HG03135 (cell line): Measurements from ENCODE around the gene PIP4K2A.

Experiments used
- ATAC-seq: cut with Tn5 transposase; IDR thresholded peaks from one replicate; pipeline ENCODE4 v1.9.1; 2021; ENCODE audit warnings: mild to moderate bottlenecking, moderate library complexity; ENCODE audit not compliant: unreplicated experiment

PIP4K2A gene

DNA sequence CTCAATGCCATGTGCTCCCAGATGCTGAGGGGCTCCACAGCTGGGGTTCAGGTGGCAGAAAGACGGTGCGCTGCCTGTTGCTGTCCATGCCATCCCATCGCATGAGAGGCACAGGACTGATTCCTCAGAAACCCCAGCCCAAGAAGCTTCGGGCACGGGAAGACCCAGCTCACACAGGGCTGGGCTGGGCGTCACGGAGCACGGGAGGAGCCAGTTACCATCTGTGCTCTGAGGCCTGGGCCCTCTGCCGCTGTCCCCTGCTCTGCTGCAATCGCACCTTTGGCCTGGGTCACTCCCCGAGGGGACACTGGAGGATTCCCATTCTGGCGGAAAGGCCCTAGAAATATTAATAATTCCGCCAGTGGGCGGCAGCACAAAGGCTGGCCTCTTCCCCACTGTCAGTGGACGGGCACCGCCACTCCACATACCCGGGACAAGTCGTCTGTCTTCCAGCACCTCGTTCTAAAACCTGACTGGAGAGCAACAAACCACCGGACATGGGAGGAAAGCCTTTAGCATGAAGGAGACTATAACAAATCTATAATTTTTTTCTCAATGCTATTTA, 92.1 kb downstream of the PIP4K2A start:
- no peak for ATAC-seq

DNA sequence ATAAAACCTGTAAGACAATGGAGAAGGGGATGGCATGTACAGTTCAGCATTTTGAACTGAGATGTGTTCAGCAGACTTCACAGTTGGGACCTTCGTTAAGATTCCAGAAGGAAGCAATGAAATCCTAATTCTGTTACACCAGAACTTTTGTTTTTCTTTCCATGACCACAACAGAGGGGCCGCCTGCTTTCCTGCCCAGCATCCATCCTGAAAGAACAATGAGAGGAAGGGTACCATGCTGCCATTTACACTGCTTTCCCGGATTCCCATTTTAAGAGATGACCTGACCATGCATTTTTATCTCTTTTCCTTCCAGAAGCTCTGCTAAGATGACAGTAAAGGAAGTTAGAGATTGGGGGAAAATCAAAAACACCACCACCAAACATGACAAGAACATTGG, 92.7 kb downstream of the PIP4K2A start:
- ATAC-seq = no peak

DNA sequence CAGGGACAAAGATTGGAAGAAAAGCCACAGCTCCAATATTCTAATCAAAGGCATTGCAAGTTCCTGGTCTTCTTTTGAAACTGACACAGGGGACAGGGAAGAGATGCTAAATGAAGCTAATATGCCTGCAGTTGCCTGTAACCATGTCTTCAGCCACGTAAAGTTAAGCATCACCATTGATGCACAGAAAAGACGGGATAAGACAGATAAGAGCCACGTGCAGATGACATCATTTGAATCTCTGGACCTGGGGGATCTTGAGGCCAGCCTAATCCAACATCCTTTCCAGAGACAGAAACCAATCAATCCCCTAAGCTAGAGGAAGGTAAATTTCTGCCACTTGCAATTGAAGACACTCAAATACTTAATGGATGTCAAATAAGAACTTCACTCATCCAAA, 93.4 kb downstream of the PIP4K2A start:
- no peak for ATAC-seq

DNA sequence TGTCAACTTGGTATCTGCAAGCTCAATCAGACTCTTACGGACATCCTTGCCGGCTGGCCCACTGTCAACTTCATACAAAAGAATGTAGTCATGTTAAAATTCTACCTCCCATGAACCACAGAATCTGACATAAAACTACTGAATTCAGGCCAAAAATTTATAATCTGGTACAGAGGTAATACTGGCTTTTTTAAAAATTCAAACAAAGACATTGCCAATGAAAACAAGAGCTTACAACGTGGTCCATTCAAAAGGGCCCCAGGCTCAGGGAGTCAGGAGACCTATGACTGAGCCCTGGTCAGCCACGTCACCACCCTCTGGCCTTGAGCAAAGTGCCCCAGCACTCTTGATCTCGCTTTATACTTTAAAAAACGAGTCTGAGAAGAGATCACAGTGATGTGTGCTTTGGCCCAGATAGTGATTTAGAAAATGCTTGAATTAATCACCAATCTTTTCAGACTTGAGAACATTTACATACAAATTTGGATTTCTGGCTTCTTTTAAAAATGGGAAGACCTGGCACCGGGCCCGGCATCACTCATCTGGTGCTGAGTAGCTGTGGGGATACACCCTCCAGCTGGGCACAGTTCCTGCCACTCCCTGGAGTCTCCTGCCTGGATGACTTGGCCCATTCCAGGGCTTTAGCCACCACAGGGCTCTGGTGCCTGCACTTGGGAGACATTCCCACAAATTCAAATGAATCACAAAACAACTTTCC, 94.1 kb downstream of the PIP4K2A start:
- ATAC-seq = no peak

DNA sequence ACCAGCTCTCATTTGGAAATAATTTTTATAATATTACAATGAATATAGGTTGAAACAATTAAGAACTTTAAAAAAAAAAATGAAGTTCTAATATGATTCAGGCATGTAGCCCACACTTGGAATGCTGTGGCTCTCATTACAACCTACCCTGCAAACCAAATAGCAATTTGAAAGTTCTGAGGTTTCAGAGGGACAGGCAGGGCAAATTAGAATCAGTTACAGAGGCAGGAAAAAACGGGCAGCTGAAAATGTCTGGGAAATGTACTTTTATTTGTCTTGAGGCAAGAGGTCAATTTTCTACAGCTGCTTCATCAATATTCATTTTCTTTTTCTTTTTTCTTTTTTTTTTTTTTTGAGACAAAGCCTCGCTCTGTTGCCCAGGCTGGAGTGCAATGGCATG, 95.3 kb downstream of the PIP4K2A start:
- no peak for ATAC-seq

DNA sequence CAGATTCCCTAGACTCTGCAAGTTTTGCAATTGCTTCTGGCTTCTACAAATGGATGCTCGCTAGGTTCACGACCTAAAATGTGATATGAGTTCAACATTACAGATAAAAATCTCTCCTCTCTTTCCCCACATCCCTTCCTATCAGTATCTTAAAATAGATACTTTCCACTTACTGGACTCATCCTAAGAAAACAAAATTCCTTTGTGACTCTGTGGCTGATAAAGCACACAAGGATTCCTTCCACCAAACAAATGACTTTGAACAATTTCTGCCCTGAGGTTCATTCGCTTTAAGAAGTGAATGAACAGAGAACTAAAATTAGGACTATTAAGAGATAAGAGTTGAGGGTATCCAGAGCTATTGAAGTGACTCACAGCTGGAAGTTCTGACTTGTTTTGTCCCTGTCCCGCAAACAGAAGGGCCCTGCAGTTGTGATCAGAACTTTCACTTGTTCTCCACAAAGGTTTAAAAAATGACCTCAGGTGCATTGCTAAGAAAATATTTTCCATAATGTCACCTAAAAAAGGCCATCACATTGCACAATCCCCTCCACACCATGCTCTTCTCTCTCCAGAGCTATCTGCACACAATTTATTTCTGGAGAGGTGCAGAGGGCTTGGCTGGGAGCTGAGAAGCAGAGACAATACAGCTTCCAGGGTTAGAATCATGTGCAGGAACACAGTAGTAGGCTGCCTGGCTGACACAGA, 96.1 kb downstream of the PIP4K2A start:
- no peak for ATAC-seq

DNA sequence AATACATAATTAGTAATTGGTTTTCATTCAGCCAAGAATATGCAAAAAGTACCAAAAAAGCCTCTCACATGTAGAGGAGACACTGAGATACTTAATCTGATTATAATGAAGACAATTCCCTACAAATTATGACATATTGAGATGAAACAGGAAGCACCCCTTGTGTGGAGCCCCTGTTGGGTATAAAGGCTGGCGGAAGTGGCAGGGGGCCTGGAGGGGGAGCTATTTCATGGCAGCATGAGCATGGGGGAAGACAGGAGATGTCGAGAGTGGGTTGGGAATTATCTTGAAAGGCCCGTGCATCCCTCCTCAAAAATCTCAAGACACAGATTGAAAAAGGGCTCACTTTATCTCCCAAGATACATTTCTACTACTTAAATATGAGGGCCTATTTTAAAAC, 96.9 kb downstream of the PIP4K2A start:
- ATAC-seq = no peak

DNA sequence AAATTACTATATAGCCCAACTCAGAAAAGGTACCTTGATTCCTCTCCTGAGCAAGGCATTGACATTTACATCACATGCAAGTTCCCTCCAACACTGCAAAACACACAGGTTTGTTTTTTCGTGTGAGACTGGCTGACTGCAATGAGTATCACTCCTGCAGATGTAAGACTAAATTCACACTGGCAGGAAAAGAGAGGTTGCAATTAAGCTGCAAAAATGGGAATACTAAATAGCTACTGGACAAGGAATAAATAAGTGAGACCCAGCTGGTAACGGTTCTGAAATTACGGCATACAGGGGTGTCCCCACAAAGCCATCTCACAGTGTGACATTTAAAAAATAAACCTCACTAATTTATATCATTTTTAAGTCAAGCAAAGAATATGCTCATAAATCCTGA, 97.3 kb downstream of the PIP4K2A start:
- ATAC-seq = no peak

DNA sequence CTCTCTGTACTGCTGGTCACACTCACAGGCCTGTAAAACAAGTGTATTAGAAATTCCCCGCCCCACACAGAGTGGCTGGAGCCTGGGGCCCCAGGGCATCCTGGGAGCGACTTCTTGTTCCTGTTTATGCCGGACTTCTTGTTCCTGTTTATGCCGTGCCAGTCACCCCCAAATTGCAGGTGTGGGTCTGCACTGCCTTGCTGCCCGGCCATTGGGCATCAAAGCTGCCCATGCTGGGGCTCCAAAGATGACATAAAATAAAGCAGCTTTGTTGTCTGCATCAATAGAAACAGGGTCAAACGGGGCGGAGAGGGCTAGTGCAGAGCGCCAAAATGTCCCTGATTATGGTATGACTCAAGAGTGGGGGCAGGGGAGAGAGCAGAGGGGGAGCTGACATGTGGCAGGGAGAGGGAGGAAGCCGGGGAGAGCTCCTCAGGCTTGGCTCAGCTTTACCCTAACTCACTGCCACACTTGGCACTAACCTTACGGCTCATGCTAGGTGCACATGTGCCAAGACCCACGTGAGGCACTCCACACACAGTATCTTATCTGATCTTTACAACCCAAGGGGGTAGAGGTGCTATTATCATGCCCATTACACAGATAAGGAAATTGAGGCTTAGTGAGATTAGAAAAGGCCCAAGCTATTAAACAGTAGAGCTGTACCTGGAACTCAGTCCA, 98.4 kb downstream of the PIP4K2A start:
- ATAC-seq = peak; percentile 53

DNA sequence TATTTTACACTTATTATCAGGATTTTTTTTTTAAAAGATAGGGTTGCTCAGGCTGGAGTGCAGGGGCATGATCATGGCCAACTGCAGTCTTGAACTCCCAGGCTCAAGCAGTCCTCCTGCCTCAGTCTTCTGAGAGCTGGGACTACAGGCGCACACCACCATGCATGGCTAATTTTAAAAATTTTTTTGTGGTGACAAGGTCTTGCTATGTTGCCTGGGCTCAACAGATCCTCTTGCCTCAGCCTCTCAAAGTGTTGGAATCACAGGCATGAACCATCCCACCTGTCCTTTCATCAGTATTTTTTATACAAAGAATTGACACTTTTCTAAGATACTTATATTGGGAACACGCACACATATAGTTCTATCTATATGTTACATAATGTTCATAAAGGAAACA, 99.3 kb downstream of the PIP4K2A start:
- ATAC-seq = no peak

DNA sequence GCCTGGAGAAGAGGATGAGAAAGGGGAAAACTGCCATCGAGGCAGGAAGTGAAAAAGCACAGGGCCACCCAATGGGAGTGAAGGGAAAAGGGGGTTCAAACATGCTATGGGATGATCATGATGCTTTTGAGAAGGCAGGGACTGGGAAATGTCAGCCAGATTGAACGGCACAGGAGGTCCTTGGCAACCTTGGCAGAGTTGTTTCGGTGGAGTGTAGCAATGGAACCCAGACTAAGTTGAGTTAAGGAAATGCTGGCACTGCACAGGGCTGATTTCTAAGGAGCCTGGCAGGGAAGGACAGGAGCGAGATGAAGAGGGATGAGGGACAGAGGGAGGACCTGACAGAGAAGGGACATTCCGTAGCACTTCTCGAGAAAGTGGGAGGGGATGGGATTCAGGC, 101.4 kb downstream of the PIP4K2A start:
- ATAC-seq = no peak

DNA sequence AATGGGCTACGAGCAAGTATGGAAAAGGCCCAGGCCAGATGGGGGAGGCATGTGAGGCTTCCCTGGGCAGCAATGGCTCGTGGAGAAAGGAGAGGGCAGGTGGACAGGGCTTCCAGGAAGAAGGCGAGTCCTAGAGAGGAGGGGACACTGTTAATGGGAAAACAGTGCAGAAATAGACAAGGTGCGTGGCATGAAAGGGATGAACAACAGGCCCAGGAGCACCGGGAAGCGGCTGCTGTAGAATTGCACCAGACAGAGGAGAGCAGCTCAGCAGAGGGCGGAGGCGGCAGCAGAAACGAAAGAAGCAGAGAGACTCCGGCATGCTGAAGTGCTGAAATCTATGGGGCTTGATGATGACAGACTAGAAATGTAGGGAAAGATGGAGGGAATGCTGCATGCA, 102.1 kb downstream of the PIP4K2A start:
- ATAC-seq = no peak

DNA sequence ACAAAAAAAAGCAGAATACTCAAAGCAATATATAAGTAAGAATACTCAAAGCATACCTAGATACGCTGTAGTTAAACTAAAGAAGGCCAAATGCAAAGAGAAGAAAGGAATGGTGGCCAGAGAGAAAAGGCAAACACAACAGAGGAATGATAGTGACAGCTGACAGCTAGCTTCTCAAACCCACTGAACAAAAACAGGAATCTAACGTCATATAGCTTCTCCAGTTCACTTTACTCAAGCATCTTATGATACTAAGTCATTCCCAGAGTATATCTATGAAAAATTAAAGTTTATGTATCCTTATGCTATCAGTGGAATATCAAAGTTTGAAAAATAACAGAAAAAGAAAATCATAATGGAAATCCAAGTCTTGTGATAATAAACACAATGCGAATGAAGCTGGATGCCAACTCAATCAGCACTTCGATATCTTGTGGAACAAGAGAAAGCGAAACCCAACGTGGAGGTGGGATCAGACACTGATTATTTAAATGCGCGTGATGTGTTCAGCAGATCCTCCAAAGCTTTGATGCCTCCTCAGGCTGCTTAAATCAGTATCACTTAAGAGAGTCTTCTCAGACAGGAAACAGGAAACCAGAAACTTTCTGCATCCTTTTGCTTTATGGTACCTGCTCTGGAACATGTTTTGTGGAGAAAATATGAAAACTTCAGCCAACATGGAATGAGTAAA, 102.8 kb downstream of the PIP4K2A start:
- peak; percentile 53 for ATAC-seq

DNA sequence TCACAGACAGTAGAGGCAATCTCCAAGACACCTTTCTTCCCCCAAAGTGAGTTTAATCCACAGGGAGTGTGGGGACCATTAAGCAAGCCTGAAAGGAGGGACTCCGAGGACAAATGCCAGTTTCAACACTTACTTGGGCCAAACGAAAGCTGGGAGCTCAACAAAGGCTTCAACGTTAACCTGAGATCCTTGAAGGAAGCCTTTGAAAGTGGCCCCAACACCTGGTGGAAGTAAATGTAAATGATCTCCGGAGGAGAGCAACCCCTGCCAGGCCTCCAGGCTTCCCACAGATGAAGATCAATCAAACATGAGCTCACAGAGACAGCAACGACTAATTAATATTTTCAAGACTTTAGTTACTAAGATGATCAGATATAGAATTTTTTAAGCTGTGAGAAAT, 103.8 kb downstream of the PIP4K2A start:
- ATAC-seq = no peak

DNA sequence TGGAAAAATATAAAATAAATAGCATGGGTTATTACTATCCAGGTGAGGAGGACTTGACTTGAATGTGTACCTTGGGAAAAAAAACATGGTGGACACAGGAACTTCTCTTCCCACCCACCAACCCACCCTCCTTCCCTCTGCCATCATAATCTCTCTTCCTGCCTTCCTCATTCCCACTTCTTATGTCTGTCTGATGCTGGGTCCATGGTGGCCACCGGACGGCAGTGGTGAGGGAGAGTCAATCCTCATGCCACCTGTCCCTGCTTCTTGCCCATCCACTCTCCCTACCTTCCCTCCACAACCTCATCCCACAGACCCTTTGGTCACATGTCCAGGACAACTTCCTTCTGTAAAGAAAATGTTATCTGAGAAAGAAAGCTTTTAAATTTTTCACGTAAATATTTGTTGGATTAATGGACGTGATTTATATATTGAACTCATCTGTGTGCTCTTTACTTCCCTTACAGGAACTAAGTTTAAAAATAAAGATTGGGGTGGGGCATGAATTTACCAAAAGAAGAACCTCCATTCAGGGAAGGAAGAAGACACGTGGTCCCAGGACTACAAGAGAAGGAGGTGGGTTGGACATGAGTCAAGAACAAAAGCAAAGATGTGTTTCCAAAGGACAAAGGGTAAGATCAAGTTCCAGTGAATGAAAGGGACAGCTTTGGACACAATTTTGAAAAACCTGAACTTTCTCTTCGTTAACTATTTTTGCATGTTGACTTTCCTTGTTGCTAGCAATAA, 104.5 kb downstream of the PIP4K2A start:
- no peak for ATAC-seq

DNA sequence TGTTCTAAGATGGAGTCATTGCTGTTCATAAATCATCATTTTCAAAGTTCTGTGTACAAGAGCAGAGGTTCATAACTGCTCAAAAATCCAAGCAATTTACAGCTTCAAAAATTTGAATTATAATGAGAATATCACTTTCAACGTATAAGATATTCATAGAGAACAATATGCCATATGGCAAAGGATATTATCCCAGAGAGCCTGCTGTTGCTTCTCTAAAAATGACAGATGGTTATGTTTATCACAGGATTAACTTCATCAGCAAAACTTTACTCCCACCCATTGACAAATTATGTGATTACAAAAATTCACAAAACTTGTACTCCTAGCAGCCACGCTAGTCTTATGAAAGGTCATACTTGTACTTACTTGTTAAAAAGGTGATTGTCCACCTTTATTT, 105.1 kb downstream of the PIP4K2A start:
- ATAC-seq = no peak

DNA sequence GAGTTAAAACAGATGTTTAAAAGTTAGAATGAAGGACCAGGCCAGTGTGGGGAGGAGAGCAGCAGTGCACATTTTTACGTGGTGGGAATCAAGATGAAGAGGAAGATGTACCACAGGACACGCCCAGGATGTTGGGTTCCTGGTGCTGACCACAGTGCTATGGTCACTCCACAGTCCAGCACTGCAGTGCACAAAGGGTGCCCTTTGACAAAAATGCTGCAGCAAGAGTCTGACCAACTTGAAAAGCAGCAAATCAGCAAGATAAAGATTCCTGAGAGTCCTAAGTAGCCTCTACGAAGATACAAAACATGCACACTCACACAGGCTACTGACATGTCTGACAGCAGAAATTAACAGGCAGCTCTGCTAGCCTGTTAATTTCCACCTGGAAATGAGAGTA, 107.1 kb downstream of the PIP4K2A start:
- ATAC-seq = no peak

DNA sequence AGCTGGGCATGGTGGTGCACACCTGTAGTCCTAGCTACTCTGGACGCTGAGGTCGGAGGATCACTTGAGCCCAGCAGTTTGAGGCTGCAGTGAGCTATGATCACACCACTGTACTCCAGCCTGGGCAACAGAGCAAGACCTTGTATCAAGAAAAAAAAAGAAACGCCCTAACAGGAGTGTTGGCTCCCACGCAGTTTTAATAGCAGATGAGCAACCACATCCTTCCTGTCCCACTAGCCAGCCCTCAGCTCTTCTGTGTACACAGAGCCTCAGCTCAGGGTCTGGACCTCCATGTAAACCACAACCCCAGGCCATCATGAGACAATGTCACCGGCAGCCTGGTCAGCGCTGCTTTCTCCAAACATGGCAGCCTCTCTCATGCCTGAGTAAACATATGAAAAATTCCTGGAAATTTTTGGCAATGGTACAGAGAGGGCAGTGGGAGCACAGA, 108.2 kb downstream of the PIP4K2A start:
- ATAC-seq = peak; percentile 93

DNA sequence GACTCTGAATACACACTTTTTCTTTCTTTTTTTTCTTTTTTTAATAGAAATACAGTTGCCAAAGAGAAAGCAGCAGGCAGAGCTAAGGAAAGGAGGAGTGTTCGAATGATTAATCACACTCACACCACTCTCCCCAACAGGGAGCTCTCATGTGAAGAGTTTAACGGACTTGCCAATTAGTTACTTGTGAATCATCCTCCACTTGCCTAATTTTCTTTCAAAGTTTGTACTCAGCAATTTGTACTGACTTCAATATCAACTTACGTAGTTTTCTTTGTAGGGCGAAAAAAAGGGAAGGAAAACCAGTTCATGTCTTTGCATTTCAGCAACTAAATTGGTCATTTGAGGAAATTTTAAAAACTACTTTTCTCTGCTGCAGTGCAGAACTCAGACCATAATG, 109.2 kb downstream of the PIP4K2A start:
- no peak for ATAC-seq

DNA sequence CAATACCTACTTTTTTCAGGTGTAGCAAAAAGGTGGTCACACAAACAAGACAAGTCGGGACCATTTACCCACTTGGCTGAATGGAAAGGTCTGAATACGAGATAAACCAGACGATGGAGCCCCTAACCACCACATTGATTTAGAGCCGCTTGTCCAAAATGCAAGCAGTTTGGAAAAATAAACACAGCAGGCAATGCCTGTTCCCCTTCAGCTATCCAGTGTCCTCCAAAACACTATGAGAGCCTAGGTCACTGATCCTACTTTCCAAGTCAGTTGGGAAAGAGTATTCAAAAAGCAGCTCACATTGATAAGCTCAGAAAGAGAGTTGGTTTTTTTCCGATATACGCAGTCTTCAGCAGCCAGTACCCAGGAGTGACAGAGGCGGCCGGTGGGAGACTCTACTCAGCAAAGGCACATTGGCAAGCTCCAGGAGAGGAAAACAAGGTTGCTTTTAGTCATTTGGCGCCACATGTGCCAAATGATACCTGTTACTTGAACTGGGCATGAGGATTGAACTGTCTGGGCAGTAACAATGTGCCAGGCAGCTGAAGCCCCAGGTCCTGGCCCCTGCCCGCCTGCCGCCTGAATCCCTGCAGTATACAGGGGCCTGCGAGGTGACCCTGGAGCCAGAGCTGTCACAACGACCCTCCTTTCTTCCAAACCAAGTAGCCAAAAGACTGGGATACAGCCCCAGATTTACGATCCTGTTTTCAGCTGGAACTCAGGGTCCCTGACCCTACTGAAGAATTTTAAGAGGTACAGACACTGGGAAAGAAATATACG, 109.8 kb downstream of the PIP4K2A start:
- ATAC-seq = no peak
